Kidney (tissue), 14 donors: Measurements from ENCODE around the gene CA10. TPM values are rescaled to one million over a fixed set of nuclear protein-coding genes. Genes with fewer than 3 reads are reported as not detected.

Source experiments
- DNase-seq, 5 donors: peaks; one replicate each; pipeline ENCODE4 v3.0.0-alpha.2; 2013 to 2020
- FAIRE-seq: peaks from 2 replicates; lab custom pipeline; 2012; peaks lifted over from hg19 to GRCh38; lab: Jason Lieb, UNC
- H3K27ac ChIP-seq, 2 donors: one replicate each; pipeline ENCODE4 v1.7.0; 2013; ENCODE audit warnings: low read depth in 2 of 2, low read length in 2 of 2, inconsistent platforms in 1 of 2
- H3K27me3 ChIP-seq: one replicate; pipeline ENCODE4 v1.7.1; 2013; ENCODE audit warnings: low read length, inconsistent platforms; ENCODE audit not compliant: control insufficient read depth, insufficient read depth
- H3K36me3 ChIP-seq, 3 donors: one replicate each; pipeline versions ENCODE4 v1.7.0 to v1.7.1; 2013; ENCODE audit warnings: low read length in 3 of 3, control low read depth in 1 of 3, inconsistent platforms in 1 of 3; ENCODE audit not compliant: insufficient read depth in 3 of 3, control insufficient read depth in 2 of 3
- H3K4me1 ChIP-seq, 3 donors: one replicate each; pipeline versions ENCODE4 v1.7.0 to v1.7.1; 2013; ENCODE audit warnings: low read length in 3 of 3, inconsistent platforms in 1 of 3, low read depth in 1 of 3; ENCODE audit not compliant: control insufficient read depth in 2 of 3, insufficient read depth in 2 of 3
- H3K4me3 ChIP-seq, 3 donors: one replicate each; pipeline versions ENCODE4 v1.7.0 to v1.8.1; 2013; ENCODE audit warnings: low read length in 3 of 3, control low read depth in 1 of 3, inconsistent platforms in 1 of 3
- H3K9ac ChIP-seq, 3 donors: one replicate each; pipeline versions ENCODE4 v1.7.0 to v1.7.1; 2013; ENCODE audit warnings: low read length in 3 of 3, control low read depth in 1 of 3, inconsistent platforms in 1 of 3
- H3K9me3 ChIP-seq, 3 donors: one replicate each; pipeline versions ENCODE4 v1.7.0 to v1.7.1; 2013; ENCODE audit warnings: low read length in 3 of 3, control low read depth in 1 of 3, inconsistent platforms in 1 of 3; ENCODE audit not compliant: control insufficient read depth in 2 of 3, insufficient read depth in 1 of 3
- intact Hi-C: fragments of 100-400 bp; cut with DNase I; formaldehyde crosslinking; loops from one replicate; pipeline ENCODE4 v1.11.1; 2022
- polyA plus RNA-seq: library from polyadenylated mRNA; stranded (reverse); fragments of 350-450 nt; fragmentation: Illumina TruSeq; extraction: RNeasy Lipid Tissue Mini Kit (QIAGEN cat#74804); gene quantifications from one replicate; pipeline ENCODE4 v1.2.3, GENCODE V29; 2014; ENCODE audit warnings: low read depth, low replicate concordance; ENCODE audit not compliant: insufficient read depth
- total RNA-seq: library from RNA; stranded (reverse); fragmentation: NEBNext Ultra II Directional; extraction: Animal tissue kit (Norgen Biotek cat#: 25700); gene quantifications from one replicate; pipeline ENCODE4 v1.2.1, GENCODE V29; 2021
- TF ChIP-seq, protein P1 (sequence below): IDR thresholded peaks from 3 replicates; pipeline ENCODE4 v1.5.1; 2012; ENCODE audit warnings: mild to moderate bottlenecking, moderate library complexity, borderline replicate concordance; ENCODE audit not compliant: insufficient read depth; ENCODE audit errors: extremely low read depth
- donor health status: control.
- donor health status: control.
- donor health status: control.
- donor health status: control.
- donor health status: control.
- donor health status: DM: yes; HTN: yes; CAD: no.
- donor health status: Normal renal cell carcinoma (clear cell type).

Gene CA10
- total and polyA plus RNA-seq, 2 donors from 2014 or later, result 3.7 to 9.8 TPM

GRCh38 chr17:51724043-51724580 is 434.4 kb downstream of the CA10 start:
- no peak for FAIRE-seq
- intact Hi-C loops, result no loop called here
- TF ChIP-seq, protein P1, sequence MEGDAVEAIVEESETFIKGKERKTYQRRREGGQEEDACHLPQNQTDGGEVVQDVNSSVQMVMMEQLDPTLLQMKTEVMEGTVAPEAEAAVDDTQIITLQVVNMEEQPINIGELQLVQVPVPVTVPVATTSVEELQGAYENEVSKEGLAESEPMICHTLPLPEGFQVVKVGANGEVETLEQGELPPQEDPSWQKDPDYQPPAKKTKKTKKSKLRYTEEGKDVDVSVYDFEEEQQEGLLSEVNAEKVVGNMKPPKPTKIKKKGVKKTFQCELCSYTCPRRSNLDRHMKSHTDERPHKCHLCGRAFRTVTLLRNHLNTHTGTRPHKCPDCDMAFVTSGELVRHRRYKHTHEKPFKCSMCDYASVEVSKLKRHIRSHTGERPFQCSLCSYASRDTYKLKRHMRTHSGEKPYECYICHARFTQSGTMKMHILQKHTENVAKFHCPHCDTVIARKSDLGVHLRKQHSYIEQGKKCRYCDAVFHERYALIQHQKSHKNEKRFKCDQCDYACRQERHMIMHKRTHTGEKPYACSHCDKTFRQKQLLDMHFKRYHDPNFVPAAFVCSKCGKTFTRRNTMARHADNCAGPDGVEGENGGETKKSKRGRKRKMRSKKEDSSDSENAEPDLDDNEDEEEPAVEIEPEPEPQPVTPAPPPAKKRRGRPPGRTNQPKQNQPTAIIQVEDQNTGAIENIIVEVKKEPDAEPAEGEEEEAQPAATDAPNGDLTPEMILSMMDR, result no peak

GRCh38 chr17:51722994-51723393 is 435.5 kb downstream of the CA10 start:
- no peak for DNase-seq
- Histone ChIP-seq H3K9me3 (no peaks in the 10 kb centered on the region), H3K4me3 (no peak overlapping the region), H3K27me3 (no peaks in the 10 kb centered on the region), H3K36me3 (no peaks in the 10 kb centered on the region), H3K4me1 (no peaks in the 10 kb centered on the region), H3K27ac (no peak overlapping the region), H3K9ac (no peak overlapping the region)
- no peak for FAIRE-seq
- TF ChIP-seq, protein P1, result no peak
- intact Hi-C loops, result no loop called here

More at GRCh38 chr17:51724043-51724580, 434.4 kb downstream of the CA10 start:
- no peak overlapping the region for H3K27ac ChIP-seq
- no peaks in the 10 kb centered on the region for H3K4me1 ChIP-seq
- no peaks in the 10 kb centered on the region for H3K9me3 ChIP-seq
- H3K9ac ChIP-seq, result no peak overlapping the region
- no peak overlapping the region for H3K4me3 ChIP-seq
- DNase-seq, result no peak
- H3K27me3 ChIP-seq, result no peaks in the 10 kb centered on the region
- H3K36me3 ChIP-seq, result no peaks in the 10 kb centered on the region

- H3K27me3 ChIP-seq, result no peaks in the 10 kb centered on the region
- FAIRE-seq, result no peak
- no peak for DNase-seq
- no peak overlapping the region for H3K27ac ChIP-seq
- no peaks in the 10 kb centered on the region for H3K36me3 ChIP-seq
- TF ChIP-seq, protein P1, result no peak
- H3K4me3 ChIP-seq, result no peak overlapping the region
- no peaks in the 10 kb centered on the region for H3K9me3 ChIP-seq
- H3K4me1 ChIP-seq, result no peaks in the 10 kb centered on the region
- no peak overlapping the region for H3K9ac ChIP-seq
- intact Hi-C loops, result no loop called here
Observed at GRCh38 chr17:51721730-51722129, 436.8 kb downstream of the CA10 start.

GRCh38 chr17:51720439-51720838 is 438.1 kb downstream of the CA10 start:
- Histone ChIP-seq H3K27ac (no peak overlapping the region), H3K4me1 (no peaks in the 10 kb centered on the region), H3K4me3 (no peak overlapping the region), H3K9ac (no peak overlapping the region), H3K36me3 (no peaks in the 10 kb centered on the region), H3K9me3 (no peaks in the 10 kb centered on the region), H3K27me3 (no peaks in the 10 kb centered on the region)
- DNase-seq, result no peak
- no peak for FAIRE-seq
- intact Hi-C loops, result no loop called here
- TF ChIP-seq, protein P1, result no peak
